Activated T-cell treated with anti-CD3 and anti-CD28 coated beads for 4 hours (primary cell): ENCODE data around the gene PIK3AP1.
"Not testable (repeated sequence)": the region's sequence is repeated elsewhere in the genome, so short reads cannot be mapped to it uniquely, and the experiment has no call there.

Experiments
- DNase-seq: peaks from one replicate; pipeline ENCODE4 v3.0.0-alpha.2; 2020

The PIK3AP1 gene, protein sequence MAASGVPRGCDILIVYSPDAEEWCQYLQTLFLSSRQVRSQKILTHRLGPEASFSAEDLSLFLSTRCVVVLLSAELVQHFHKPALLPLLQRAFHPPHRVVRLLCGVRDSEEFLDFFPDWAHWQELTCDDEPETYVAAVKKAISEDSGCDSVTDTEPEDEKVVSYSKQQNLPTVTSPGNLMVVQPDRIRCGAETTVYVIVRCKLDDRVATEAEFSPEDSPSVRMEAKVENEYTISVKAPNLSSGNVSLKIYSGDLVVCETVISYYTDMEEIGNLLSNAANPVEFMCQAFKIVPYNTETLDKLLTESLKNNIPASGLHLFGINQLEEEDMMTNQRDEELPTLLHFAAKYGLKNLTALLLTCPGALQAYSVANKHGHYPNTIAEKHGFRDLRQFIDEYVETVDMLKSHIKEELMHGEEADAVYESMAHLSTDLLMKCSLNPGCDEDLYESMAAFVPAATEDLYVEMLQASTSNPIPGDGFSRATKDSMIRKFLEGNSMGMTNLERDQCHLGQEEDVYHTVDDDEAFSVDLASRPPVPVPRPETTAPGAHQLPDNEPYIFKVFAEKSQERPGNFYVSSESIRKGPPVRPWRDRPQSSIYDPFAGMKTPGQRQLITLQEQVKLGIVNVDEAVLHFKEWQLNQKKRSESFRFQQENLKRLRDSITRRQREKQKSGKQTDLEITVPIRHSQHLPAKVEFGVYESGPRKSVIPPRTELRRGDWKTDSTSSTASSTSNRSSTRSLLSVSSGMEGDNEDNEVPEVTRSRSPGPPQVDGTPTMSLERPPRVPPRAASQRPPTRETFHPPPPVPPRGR

DNA sequence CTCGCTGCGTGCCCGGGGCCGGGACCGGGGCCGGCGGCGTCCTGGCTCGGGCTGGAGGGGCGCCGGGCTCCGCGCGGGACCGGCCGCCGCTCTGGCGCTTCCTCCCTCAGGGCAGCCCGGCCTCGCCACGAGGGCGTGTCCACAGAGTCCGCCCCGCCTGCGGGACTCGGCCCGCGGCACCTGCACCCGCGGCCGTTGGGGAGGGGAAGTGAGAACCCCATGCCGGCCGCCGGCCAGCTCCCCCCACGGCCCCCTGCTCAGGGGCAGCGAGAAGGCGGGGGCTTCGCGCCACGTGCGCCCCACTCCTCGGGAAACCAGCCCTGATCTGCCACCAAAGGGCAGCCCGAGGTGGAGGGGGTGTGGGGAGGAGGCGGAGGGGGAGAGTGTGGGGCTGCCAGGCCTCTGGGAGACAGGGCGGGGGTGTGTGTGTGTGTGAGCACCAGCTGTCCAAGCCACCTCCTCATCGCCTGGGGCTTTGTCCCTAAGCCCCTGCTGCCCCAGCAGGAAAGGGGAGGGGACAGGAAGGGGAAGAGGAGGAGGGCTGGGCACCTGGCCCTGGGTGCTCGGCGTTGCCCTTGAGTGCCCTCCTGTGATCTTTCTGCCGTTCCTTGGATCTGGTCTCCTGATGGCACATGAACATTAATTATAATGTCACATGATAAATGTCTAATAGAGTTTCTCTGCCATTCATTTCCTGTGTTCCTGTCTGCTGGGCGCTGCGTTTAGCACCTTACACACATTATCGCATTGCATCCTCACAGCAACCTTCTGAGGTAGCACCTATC lies at the start of gene PIK3AP1:
Gene PIK3AP1, minus strand, starts transcription at position 93 of the 785 bp plus-strand sequence. CDS start 120 bp downstream, outside the sequence.
- peak; percentile 24 for DNase-seq

DNA sequence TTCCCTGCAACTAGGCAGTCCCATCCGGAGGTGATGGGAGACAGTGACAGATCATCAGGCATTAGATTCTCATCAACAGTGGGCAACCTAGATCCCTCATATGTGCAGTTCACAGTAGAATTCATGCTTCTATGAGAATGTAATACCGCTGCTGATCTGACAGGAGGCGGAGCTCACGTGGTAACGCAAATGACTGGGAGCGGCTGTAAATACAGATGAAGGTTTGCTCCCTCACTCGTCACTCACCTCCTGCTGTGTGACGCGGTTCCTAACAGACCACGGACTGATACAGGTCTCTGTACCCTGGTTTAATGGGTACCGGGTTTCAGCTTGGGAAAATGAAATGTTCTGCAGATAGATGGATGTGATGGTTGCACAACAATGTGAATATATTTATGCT lies 47.8 kb upstream of the PIK3AP1 start:
- no peak for DNase-seq

DNA sequence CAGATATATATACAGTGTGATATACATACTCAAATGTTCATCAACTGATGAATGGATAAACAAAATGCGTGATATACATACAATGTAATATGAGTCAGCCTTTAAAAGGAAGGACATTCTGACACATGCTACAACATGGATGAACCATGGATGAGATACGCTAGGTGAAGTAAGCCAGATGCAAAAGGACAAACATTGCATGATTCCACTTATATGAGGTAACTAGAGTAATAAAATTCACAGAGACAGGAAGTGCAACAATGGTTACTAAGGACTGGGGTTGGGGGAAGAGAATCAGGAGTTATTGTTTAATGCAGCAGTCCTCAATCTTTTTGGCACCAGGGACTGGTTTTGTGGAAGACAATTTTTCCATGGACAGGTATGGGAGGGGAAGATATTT lies 47.3 kb upstream of the PIK3AP1 start:
- DNase-seq, result no peak

DNA sequence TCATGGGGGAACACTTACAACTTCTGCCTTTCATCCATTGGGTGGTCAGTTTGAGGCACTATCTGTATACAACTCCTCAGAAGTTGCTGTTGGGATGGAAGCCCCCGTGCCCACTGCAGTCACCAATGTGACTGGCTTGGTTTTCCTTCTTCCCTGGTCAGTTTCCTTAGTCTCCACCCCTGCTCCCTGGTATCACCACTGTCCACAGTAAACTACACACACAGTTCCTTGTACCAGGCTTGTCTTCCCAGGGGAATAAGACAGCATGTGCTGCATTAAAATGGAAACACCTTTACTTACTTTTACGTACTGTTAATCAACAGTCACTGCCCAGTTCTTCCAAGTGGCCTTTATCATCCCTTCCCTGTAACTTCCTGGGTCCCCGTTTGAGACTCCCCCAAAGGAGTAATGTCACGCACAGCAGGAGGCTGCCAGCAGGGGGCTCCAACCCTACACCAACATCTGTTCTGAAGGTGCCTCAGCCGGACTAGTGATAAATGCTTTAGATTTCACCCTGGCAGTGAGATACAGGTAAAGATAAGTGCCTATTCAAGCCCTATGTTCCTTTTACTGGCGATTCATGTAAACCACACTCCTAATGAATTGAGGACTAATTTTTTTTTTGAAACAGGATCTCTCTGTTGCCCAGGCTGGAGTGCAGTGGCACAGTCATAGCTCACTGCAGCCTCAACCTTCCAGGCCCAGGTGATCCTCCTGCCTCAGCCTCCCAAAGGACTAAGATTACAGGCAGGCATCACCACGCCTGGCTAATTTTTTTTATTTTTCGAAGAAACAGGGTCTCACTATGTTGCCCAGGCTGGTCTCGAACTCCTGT lies 45.3 kb upstream of the PIK3AP1 start:
- peak; percentile 69 for DNase-seq

DNA sequence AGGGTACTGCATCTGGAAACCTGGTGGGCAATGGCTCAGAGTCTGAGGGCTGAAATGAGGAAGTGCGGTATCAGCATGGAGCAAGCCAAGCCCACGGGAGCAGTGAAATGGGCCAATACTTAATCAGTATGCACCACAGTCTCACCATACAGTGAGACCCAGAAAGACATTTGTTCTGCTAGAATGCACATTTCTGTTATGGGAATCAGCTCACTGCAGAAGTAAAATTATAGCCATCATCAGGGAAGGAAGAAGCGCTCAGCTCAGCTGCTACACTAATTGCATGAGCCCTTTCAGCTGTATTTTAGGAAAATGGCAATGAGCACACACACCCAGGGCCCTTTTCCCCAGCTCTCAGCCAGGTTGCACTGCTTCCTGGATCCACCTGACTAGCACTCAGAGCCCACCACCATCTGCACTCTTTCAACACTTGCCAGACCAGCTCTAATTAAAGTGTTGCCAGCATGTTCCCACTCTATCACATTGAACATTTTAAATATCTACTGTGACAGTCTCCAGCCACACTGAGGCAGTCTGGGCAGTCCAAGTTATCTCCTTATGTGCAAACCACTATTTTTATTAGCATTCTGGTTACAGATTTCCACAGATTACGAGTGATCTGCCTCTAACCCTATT lies 44.2 kb upstream of the PIK3AP1 start:
- DNase-seq, result no peak

DNA sequence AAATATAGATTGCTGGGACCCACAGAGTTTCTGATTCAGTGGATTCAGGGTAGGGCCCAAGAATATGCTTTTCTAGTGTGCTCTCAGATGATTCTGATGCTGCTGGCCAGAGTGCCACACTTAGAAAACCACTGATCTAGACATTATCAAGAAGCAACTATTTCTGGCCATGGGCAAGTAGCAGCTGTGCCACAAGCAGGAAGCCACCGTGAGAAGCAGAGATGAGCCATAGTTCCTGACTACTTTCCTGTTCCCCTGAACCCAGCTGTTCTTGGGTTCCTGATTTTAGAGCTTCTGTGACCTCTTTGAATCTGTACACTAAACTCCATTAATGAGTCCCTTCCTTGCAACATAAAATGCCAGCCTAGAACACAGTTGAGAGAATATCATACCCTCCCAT lies 38.1 kb upstream of the PIK3AP1 start:
- no peak for DNase-seq

DNA sequence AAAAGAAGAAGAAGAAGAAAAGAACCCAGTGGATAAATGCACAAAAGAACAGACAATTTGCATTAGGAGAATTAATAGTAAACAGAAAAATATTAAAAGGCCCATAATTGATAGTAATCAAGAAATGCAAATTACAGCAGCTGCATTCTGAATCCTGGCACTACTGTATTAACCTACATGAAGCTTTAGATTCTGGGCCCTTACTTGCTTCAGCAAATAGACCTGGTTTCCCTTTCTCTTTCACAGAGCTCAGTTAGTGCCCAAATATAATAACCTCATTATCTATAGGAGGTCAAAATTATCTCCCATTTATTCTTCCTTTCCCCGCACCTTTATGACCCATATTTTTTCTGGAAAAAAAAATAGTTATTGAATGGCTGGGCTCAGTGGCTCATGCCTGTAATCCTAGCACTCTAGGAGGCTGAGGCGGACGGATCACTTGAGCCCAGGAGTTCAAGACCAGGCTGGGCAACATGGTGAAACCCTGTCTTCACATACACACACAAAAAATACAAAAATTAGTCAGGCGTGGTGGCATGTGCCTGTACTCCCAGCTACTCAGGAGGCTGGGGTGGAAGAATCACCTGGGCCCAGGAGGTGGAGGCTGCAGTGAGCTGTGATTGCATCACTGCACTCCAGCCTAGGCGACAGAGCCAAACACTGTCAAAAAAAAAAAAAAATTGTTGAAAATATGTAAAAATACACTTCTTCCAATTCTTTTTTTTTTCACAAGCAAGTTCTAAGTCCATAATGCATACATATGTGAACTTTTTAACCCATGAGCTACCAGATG lies 36.0 kb upstream of the PIK3AP1 start:
- no peak for DNase-seq

DNA sequence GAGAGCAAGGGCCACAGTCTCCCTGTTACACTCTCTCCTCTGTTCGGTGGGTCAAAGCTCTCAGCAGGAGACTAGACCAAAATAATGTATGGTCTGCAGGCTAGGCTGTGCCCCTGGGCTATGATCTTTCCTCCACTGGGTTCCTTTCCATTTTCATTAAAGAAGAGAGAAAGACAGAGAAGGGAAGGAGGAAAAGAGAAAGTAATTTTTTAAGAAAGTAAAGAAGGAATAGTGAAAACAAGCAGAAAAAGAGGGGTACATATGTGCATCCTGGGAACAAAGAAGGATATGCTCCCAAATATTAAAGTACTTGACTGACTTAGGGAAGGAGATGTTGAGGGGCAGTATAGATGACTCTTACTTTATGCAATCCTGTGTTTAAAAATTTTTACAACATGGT lies 33.6 kb upstream of the PIK3AP1 start:
- DNase-seq, result no peak

DNA sequence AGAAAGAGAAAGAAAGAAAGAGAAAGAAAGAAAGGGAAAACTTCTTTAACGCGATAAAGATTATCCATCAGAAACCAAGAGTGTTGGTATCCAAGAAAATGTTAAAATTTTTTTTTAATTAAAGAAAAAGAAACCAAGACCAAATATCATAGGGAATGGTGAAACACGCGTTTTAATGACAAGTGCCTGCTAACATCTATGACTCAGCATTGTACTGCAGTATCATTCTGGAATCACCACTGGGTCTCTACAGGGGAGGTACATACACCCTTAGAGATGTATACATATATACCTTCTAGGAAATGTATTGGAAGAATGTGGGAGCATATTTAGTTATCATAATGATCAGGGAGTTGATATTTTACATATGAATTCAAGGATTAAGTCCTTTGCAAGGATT lies 32.1 kb upstream of the PIK3AP1 start:
- no peak for DNase-seq

DNA sequence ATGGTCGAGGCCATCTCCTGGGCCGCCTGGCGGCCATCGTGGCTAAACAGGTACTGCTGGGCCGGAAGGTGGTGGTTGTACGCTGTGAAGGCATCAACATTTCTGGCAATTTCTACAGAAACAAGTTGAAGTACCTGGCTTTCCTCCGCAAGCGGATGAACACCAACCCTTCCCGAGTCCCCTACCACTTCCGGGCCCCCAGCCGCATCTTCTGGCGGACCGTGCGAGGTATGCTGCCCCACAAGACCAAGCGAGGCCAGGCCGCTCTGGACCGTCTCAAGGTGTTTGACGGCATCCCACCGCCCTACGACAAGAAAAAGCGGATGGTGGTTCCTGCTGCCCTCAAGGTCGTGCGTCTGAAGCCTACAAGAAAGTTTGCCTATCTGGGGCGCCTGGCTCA lies 30.0 kb upstream of the PIK3AP1 start:
- DNase-seq, result not testable (repeated sequence)

DNA sequence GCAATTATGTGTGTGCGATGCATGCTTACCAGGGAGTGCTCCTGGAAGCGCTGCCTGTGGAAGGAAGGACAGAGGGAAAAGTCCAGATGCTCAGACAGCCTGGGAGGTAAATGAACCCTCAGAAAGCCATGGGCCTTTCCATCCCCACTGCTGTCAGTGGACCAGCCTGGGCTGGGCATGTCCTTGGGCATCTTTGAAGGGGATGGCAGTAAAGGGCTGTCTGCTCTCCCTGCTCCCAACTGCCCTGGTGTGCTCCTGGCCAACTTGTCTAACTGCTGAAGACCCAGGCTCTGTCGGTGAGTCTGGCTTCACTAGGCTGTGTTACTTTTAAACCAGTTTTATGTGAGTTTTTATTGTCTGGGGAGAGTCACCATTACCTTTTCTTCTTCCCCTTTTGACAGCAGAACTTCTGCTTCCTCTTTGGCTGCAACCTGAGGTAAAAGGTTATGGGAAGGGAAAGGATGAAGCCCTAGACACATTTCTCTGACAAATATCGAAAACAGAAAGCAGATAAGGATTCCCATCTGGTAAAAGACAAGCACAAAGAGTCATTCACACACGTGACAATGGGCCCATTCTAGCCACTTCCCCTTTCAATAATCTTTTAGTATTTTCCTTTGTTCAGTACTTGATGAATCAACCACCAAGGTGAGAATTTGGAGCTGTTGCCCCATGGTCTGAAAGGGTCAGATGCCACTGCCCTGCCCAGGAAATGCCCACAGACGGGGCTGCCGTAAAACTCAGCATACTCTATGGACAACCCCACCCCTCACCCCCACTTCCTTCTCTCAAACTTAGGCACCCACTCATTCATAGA lies 27.6 kb upstream of the PIK3AP1 start:
- no peak for DNase-seq

DNA sequence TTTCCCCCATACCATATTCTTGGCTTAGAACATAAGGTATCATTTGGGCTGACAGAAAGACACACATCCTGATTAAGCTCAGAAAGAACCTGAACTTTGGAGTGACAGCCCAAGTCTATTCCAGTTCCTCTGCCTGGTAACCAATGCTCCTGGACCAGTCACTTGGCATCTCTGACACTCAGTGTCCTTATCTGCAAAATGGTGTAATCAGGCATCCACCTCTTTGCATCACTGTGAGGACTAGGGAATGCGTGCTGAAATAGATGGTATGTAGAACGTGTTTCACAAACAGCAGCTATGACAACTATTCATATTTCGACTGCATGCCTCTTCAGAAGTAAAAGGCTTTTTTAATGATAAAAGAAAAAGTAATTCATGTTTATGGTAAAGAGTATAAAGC lies 26.2 kb upstream of the PIK3AP1 start:
- no peak for DNase-seq

DNA sequence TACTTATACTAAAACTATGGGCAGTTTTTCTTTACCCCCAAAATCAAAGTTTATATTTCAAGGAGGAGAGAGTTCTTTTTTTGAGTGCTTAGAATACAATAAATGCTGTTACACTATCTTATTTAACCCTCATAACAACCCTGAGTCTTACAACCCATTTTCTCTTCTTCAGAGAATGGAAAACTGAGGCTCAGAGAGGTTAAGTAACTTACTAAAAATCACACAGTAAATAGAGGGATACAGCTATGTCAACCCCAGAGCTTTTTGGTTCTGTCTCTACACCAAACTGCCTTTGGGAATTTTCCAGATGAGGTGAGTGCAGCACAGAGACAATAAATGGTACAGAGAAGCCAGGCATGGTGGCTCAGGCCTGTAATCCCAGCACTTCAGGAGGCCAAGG lies 25.6 kb upstream of the PIK3AP1 start:
- DNase-seq, result no peak

DNA sequence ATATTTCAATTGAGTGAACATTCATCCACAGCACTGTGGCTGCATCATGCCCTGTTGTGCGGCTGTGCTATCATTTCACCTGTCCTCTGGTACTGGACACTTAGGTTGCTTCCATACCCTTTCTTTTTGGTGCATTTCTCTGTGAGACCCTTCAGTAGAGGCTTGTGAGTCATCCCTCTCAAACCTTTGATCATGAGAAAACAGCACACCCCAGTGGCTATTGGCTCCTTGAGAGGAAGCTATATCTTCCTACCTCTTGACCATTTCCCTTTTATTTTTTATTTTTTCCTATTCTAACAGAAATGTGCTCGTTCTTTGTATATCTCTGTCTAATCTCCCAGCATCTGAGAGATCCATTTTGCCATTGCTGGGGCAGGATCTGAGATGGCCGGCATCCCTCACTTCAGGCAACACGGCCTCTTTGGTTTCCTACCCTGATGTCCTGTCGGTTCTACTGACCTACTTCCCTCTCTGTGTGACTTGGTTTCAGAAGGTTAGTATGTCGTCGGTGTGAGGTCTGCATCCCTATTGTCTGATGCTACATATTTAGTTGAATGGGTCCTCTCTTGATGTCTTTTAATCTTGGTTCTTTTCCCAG lies 23.8 kb upstream of the PIK3AP1 start:
- DNase-seq, result no peak

DNA sequence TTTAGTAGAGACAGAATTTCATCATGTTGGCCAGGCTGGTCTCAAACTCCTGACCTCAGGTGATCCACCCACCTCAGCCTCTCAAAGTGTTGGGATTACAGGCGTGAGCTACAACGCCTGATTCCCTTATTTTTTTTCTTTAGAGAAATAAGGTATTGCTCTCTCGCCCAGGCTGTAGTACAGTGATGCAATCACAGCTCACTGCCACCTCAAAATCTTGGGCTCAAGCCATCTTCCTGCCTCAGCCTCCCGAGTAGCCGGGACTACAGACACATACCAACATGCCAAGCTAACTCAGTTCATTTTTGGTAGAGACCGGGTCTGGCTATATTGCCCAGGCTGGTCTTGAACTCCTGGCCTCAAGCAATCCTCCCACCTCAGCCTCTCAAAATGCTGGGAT lies 21.2 kb upstream of the PIK3AP1 start:
- DNase-seq, result not testable (repeated sequence)

DNA sequence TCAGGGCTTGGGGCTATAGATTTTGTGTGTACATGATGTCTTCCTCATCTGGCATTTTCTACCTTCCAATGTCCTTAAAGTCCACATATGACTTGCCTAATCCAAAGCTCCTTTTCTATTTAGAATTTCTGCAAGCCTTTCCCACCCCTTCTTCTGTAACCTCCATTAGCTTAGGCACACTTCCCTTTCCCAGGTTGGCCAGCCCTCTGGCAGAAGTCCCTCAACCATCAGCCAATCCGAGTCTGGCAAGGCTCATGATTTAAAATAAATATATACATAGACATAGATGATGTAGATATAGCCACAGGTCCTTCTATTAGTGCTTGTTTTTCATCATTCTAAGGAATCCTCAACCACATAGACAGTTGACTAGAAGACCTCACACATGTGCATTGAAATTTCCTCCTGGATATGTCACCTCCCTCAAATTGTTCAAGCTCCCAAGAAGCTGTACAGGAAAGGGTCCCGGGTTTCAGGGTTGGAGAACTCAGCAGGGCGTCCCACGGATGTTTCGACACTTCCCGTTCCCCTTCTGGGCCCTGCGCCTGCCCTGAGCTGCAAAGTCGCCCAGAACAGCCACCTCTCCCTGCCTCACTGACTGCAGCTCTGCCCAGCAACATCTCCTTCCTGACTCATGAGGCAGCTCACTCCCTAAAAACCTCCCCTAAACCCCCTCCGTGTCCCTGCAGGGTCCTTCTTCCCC lies 20.4 kb upstream of the PIK3AP1 start:
- no peak for DNase-seq

DNA sequence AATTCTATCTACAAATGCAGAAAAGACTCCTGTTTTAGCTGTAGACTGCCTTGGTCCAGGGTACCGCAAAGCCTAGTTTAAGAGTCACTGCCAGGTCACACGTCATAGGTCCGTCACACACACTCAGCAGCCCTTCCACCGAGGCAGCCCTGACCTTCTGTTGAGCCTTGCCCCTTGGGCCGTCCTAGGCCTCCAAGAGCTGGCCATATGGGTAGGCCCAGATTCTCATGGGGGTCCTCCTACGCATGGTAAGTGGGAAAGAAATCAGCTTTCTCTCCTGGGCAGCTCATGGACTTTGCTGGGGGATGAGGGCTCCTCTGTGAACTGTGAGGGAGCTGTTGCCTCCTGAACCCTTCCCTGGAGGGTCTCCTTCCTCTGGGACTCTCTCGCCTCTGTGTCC lies 19.8 kb upstream of the PIK3AP1 start:
- DNase-seq, result no peak

DNA sequence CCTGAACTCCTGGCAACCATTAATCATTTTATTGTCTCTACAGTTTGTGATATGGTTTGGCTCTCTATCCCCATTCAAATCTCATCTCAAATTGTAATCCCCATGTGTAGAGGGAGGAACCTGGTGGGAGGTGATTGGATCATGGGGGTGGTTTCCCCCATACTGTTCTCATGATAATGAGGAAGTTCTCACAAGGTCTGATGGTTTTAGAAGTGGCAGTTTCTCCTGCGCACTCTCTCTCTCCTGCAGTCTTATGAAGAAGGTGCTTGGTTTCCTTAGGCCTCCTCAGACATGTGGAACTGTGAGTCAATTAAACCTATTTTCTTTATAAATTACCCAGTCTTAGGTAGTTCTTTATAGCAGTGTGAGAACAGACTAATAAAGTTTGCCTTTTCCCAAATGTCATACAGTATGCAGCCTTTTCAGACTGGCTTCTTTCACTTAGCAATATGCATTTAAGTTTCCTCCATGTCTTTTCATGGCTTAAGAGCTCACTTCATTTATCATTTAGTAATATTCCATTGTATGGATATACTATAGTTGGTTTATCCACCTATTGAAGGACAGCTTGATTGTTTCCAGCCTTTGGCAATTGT lies 17.1 kb upstream of the PIK3AP1 start:
- DNase-seq, result not testable (repeated sequence)

DNA sequence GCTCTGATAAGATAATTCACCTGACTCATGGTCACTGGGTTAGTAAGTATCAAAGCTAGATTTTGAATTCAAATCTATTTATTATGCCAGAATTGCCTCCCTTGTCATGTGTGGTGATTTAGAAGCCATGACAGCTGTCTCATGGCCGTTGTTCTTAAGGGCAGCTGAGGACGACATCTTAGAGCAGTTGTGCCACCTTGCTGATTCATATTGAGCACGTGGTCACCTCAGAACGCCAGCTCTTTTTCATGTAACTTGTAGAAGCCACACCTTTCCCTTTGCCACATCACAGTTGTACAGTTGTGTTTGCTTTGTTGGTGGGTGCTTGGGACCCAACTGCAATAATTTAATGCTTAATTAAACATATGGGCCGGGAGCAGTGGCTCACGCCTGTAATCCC lies 4.3 kb upstream of the PIK3AP1 start:
- no peak for DNase-seq
